ENCODE data around the gene RPS6KA5. TPM values are rescaled to one million over a fixed set of nuclear protein-coding genes. Genes with fewer than 3 reads are reported as not detected.
"Not testable (repeated sequence)": the region's sequence is repeated elsewhere in the genome, so short reads cannot be mapped to it uniquely, and the experiment has no call there.

The RPS6KA5 gene
- total RNA-seq, 1 donor from 2014 or later = 5.5 TPM

- no peak for DNase-seq (ENCODE audit: low read depth)
Observed at GRCh38 chr14:91067186-91067585, 6.7 kb upstream of the RPS6KA5 start.

- DNase-seq (ENCODE audit: low read depth) = no peak
Observed at GRCh38 chr14:91065266-91065665, 4.8 kb upstream of the RPS6KA5 start.

GRCh38 chr14:91063119-91063518, 2.7 kb upstream of the RPS6KA5 start:
- DNase-seq (ENCODE audit: low read depth) = no peak

GRCh38 chr14:91062600-91062999, 2.2 kb upstream of the RPS6KA5 start:
- no peak for DNase-seq (ENCODE audit: low read depth)

GRCh38 chr14:91061056-91061887, 831 bp upstream of the RPS6KA5 start:
- no peak for DNase-seq (ENCODE audit: low read depth)

- DNase-seq (ENCODE audit: low read depth) = no peak
Observed at GRCh38 chr14:91059576-91060350, 678 bp downstream of the RPS6KA5 start.

GRCh38 chr14:91058042-91058581, 2.3 kb downstream of the RPS6KA5 start:
- DNase-seq (ENCODE audit: low read depth) = peak; percentile 55

GRCh38 chr14:91056361-91056760, 4.1 kb downstream of the RPS6KA5 start:
- no peak for DNase-seq (ENCODE audit: low read depth)

- no peak for DNase-seq (ENCODE audit: low read depth)
Observed at GRCh38 chr14:91055016-91055415, 5.4 kb downstream of the RPS6KA5 start.

GRCh38 chr14:91048676-91049075, 11.8 kb downstream of the RPS6KA5 start:
- no peak for DNase-seq (ENCODE audit: low read depth)

GRCh38 chr14:91048265-91048664, 12.2 kb downstream of the RPS6KA5 start:
- no peak for DNase-seq (ENCODE audit: low read depth)

- DNase-seq (ENCODE audit: low read depth) = peak; percentile 78
Observed at GRCh38 chr14:91047174-91047753, 13.2 kb downstream of the RPS6KA5 start.

GRCh38 chr14:91046488-91047072, 13.9 kb downstream of the RPS6KA5 start:
- DNase-seq (ENCODE audit: low read depth) = no peak

GRCh38 chr14:91041450-91041849, 19.0 kb downstream of the RPS6KA5 start:
- peak; percentile 46 for DNase-seq (ENCODE audit: low read depth)

GRCh38 chr14:91040545-91040944, 19.9 kb downstream of the RPS6KA5 start:
- no peak for DNase-seq (ENCODE audit: low read depth)

- DNase-seq (ENCODE audit: low read depth) = no peak
Observed at GRCh38 chr14:91038439-91038838, 22.0 kb downstream of the RPS6KA5 start.

GRCh38 chr14:91036741-91037469, 23.5 kb downstream of the RPS6KA5 start:
- no peak for DNase-seq (ENCODE audit: low read depth)

GRCh38 chr14:91035855-91036254, 24.6 kb downstream of the RPS6KA5 start:
- DNase-seq (ENCODE audit: low read depth) = no peak

GRCh38 chr14:91034379-91034778, 26.1 kb downstream of the RPS6KA5 start:
- DNase-seq (ENCODE audit: low read depth) = not testable (repeated sequence)

GRCh38 chr14:91032248-91032647, 28.2 kb downstream of the RPS6KA5 start:
- no peak for DNase-seq (ENCODE audit: low read depth)

GRCh38 chr14:91031666-91032065, 28.8 kb downstream of the RPS6KA5 start:
- DNase-seq (ENCODE audit: low read depth) = no peak
